Breast epithelium (tissue), 3 donors: ENCODE results near the gene HELZ2. TPM values are rescaled to one million over a fixed set of nuclear protein-coding genes. Genes with fewer than 3 reads are reported as not detected.

Source experiments
- total RNA-seq, 3 donors: library from RNA; depleted of rRNA; stranded (reverse); fragments of >200 nt; gene quantifications; one replicate each; pipeline ENCODE4 v1.1.0, GENCODE V29; 2016

Gene HELZ2
- total RNA-seq, 3 donors from 2014 or later, result 9.9 to 22.6 (median 20.3) TPM

Other genes with a start within 250 kb of the HELZ2 start
- gene CHRNA4, start 212.9 kb downstream of the HELZ2 start, total RNA-seq, result not detected
- not detected for gene KCNQ2, start 101.6 kb downstream of the HELZ2 start, total RNA-seq
- 10 to 100 TPM in 1 of 3 donors, 1 to 10 TPM in 1, under 1 TPM in 1; 0.48 to 20.6 (median 4.8) TPM for gene EEF1A2, start 75.2 kb downstream of the HELZ2 start, total RNA-seq
- gene PPDPF, start 53.5 kb downstream of the HELZ2 start, total RNA-seq, result 100 to 1,000 TPM in 2 of 3 donors, 10 to 100 TPM in 1; 71.8 to 151 (median 133) TPM
- 1 to 10 TPM in 1 of 3 donors, under 1 TPM in 2; 0.16 to 2.3 (median 0.88) TPM for gene PTK6, start 36.9 kb downstream of the HELZ2 start, total RNA-seq
- gene SRMS, start 26.5 kb downstream of the HELZ2 start, total RNA-seq, result under 1 TPM in 2 of 3 donors, not detected in 1; 0.59 to 0.66 TPM
- under 1 TPM; 0.29 to 0.33 (median 0.32) TPM for gene FNDC11, start 20.1 kb downstream of the HELZ2 start, total RNA-seq
- gene GMEB2, start 52.9 kb upstream of the HELZ2 start, total RNA-seq, result 10 to 100 TPM in 2 of 3 donors, 1 to 10 TPM in 1; 6.6 to 11.0 (median 10.2) TPM
- 10 to 100 TPM; 11.8 to 19.6 (median 17.7) TPM for gene STMN3, start 79.2 kb upstream of the HELZ2 start, total RNA-seq
- gene RTEL1, start 84.1 kb upstream of the HELZ2 start, total RNA-seq, result 10 to 100 TPM; 12.5 to 22.3 (median 15.1) TPM
- gene TNFRSF6B, start 122.4 kb upstream of the HELZ2 start, total RNA-seq, result 10 to 100 TPM in 1 of 3 donors, 1 to 10 TPM in 2; 2.8 to 40.0 (median 7.4) TPM
- gene ARFRP1, start 133.7 kb upstream of the HELZ2 start, total RNA-seq, result 10 to 100 TPM; 30.7 to 41.0 (median 32.3) TPM
- gene ZGPAT, start 133.8 kb upstream of the HELZ2 start, total RNA-seq, result 10 to 100 TPM; 17.6 to 26.9 (median 24.9) TPM
- gene LIME1, start 162.4 kb upstream of the HELZ2 start, total RNA-seq, result 10 to 100 TPM in 2 of 3 donors, 1 to 10 TPM in 1; 7.0 to 16.7 (median 12.0) TPM
- gene SLC2A4RG, start 165.5 kb upstream of the HELZ2 start, total RNA-seq, result 10 to 100 TPM; 22.9 to 58.9 (median 36.9) TPM